Peyer's patch (tissue), 4 donors: Measurements from ENCODE around the gene BEST1. TPM values are rescaled to one million over a fixed set of nuclear protein-coding genes. Genes with fewer than 3 reads are reported as not detected.

ENCODE experiments used
- DNase-seq, 3 donors: peaks; one replicate each; pipeline ENCODE4 v3.0.0-alpha.2; 2017 to 2019
- H3K27ac ChIP-seq, 4 donors: fragments of 200-600 bp; sonication (generic); one replicate each; pipeline ENCODE4 v1.5.1; 2016 to 2019
- H3K27me3 ChIP-seq, 2 donors: fragments of 200-600 bp; sonication (generic); one replicate each; pipeline ENCODE4 v1.5.1; 2019
- H3K36me3 ChIP-seq, 3 donors: fragments of 200-600 bp; sonication (generic); one replicate each; pipeline ENCODE4 v1.5.1; 2016 to 2019
- H3K4me1 ChIP-seq, 4 donors: fragments of 200-600 bp; sonication (generic); one replicate each; pipeline ENCODE4 v1.5.1; 2016 to 2019
- H3K4me3 ChIP-seq, 4 donors: fragments of 200-600 bp; sonication (generic); 1 replicate in 3 of 4; 2 replicates in 1 of 4; pipeline ENCODE4 v1.5.1; 2016 to 2019; ENCODE audit warnings: mild to moderate bottlenecking in 1 of 4
- H3K9me3 ChIP-seq, 4 donors: fragments of 200-600 bp; sonication (generic); one replicate each; pipeline ENCODE4 v1.5.1; 2016 to 2019; ENCODE audit warnings: mild to moderate bottlenecking in 1 of 4
- POLR2A ChIP-seq, 2 donors: fragments of 450-650 bp; IDR thresholded peaks; one replicate each; pipeline ENCODE4 v1.5.1; 2017; ENCODE audit warnings: antibody characterized with exemption in 2 of 2, mild to moderate bottlenecking in 2 of 2, moderate library complexity in 2 of 2
- total RNA-seq, 4 donors: library from RNA; depleted of rRNA; stranded (reverse); fragments of >200 nt; gene quantifications; one replicate each; pipeline ENCODE4 v1.1.0, GENCODE V29; 2016
- TF ChIP-seq, protein P1 (sequence below), 6 experiments: fragments of 450-650 bp in 4 of 6; fragments of 200-600 bp in 2 of 6; sonication (generic) in 1 of 6; IDR thresholded peaks; one replicate each; pipeline ENCODE4 v1.5.1; 2017 to 2019; ENCODE audit warnings: antibody characterized with exemption in 6 of 6, mild to moderate bottlenecking in 3 of 6, moderate library complexity in 1 of 6

Gene BEST1
- total RNA-seq, 4 donors from 2014 or later = 0.47 to 4.1 (median 2.3) TPM

DNA sequence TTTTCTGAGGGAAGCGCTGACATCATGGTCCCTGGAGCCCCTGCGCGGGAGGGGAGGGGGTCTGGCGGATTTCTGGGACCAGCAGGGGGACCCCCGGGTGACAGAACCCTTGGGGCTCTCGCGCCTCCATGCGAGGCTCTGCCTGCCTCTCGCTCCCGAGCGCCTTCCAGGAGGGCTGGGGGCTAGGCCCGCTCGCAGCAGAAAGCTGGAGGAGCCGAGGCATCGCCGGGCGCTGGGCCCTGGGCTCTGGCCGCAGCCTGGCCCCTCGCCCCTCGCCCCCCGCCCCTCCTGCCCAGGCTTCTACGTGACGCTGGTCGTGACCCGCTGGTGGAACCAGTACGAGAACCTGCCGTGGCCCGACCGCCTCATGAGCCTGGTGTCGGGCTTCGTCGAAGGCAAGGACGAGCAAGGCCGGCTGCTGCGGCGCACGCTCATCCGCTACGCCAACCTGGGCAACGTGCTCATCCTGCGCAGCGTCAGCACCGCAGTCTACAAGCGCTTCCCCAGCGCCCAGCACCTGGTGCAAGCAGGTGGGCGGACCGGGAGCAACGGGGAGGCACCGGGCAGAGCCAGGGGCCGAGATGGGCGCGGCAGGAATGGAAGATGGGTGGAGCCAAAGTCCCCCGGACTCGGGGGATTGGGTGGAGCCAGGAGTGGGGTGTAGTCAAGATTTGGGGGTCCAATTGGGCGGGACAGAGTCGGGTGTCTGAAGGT lies 5.4 kb downstream of the BEST1 start:
- peak in 1 of 3 donors; percentile 62 for DNase-seq
- Histone ChIP-seq H3K9me3 (no peaks in the 10 kb centered on the region), H3K27me3 (no peaks in the 10 kb centered on the region), H3K36me3 (peaks cover 0 to 4% (median 0%) of the 10 kb centered on the region in 3 donors), H3K27ac (peak overlapping the region; percentile 58 to 81 (median 73)), H3K4me3 (peak overlapping the region; percentile 13 to 54 (median 44)), H3K4me1 (peaks cover 8 to 23% (median 10%) of the 10 kb centered on the region in 4 donors)
- no peak for TF ChIP-seq POLR2A (IDR thresholded peaks at IDR 0.05)
- TF ChIP-seq, protein P1, sequence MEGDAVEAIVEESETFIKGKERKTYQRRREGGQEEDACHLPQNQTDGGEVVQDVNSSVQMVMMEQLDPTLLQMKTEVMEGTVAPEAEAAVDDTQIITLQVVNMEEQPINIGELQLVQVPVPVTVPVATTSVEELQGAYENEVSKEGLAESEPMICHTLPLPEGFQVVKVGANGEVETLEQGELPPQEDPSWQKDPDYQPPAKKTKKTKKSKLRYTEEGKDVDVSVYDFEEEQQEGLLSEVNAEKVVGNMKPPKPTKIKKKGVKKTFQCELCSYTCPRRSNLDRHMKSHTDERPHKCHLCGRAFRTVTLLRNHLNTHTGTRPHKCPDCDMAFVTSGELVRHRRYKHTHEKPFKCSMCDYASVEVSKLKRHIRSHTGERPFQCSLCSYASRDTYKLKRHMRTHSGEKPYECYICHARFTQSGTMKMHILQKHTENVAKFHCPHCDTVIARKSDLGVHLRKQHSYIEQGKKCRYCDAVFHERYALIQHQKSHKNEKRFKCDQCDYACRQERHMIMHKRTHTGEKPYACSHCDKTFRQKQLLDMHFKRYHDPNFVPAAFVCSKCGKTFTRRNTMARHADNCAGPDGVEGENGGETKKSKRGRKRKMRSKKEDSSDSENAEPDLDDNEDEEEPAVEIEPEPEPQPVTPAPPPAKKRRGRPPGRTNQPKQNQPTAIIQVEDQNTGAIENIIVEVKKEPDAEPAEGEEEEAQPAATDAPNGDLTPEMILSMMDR (IDR thresholded peaks at IDR 0.05) = no peak

DNA sequence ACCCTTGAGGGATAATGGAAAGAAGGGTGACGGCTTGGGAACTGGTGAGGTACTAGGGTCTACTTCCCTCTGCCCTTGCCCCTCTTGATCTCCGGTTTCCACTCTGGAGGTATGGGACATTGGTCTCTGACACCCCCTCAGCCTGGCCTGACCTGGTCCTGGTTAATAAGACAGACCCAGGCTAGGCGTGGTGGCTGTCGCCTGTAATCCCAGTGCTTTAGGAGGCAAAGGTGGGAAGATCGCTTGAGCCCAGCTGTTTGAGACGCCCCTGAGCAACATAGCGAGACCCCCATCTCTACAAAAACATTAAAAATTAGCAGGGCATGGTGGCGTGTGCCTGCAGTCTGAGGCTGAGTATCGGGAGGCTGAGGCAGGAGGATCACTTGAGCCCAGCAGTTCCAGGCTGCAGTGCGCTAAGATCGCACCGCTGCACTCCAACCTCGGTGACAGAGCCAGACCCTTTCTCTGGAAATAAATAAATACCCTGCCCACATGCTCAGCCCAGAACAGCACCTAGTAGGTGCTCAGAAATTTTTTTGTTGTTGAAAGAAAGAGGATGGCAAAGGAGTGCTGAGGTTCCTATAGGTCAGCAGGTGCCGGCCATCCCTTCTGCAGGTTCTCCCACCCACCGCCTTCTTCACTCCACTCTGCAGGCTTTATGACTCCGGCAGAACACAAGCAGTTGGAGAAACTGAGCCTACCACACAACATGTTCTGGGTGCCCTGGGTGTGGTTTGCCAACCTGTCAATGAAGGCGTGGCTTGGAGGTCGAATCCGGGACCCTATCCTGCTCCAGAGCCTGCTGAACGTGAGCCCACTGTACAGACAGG lies 6.3 kb downstream of the BEST1 start:
- Histone ChIP-seq H3K9me3 (no peaks in the 10 kb centered on the region), H3K36me3 (peaks cover 0 to 4% (median 0%) of the 10 kb centered on the region in 3 donors), H3K27me3 (no peaks in the 10 kb centered on the region), H3K4me3 (peak overlapping the region in 2 of 4 donors; percentile 46 to 54), H3K4me1 (peaks cover 9 to 31% (median 15%) of the 10 kb centered on the region in 4 donors), H3K27ac (peak overlapping the region in 3 of 4 donors; percentile 58 to 81 (median 81))
- TF ChIP-seq, protein P1 (IDR thresholded peaks at IDR 0.05) = no peak
- no peak for TF ChIP-seq POLR2A (IDR thresholded peaks at IDR 0.05)
- DNase-seq = no peak

DNA sequence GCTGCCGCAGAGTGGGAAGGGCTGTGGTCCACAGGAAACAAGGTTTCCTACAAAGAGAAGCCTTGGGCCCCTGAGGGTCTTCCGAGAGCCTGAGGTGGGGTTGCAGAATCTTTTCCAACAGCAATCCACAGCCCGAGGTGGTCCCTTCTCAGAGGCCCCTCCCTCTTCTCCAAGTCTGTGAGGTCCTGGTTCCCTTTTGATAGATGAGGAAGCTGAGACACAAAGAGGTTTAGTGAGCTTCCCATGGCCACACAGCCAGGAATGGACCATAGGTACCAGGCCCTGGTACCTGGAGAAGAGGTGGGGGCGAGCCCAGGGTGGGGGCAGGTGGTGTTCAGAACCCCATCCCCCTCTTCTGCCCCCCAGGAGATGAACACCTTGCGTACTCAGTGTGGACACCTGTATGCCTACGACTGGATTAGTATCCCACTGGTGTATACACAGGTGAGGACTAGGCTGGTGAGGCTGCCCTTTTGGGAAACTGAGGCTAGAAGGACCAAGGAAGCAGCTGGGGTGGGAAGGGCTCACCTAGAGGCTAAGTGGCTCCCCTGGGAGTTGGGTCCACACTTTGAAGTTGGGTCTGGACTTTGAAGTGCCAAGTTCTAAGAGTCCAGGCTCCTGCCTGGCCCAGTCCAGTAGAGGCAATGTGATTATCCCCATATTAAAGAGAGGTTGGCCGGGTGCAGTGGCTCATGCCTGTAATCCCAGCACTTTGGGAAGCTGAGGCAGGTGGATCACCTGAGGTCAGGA lies 7.0 kb downstream of the BEST1 start:
- no peak overlapping the region for H3K27ac ChIP-seq

DNA sequence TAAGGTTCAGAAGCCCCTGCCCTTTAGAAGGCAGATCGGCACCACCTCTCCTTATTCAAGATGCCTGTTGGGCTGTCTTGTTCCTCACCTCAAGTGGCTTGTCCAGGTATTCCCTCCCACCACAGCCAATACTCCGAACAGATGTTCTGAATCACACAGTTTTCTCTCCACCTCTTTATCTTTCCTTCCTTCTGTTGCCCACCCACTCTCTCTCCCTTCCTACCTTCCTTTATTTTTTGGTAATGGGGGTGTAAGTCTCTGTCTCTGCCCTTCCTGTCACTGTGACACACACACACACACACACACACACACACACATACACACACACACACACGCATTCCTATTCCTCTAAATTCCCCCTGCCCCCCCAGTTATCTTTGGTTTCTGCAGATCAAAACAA lies 8.4 kb downstream of the BEST1 start:
- Histone ChIP-seq H3K27ac (peak overlapping the region in 1 of 4 donors; percentile 75), H3K4me1 (peaks cover 13 to 53% (median 23%) of the 10 kb centered on the region in 4 donors), H3K9me3 (no peaks in the 10 kb centered on the region), H3K27me3 (no peaks in the 10 kb centered on the region), H3K4me3 (no peak overlapping the region), H3K36me3 (peaks cover 0 to 4% (median 0%) of the 10 kb centered on the region in 3 donors)
- no peak for TF ChIP-seq POLR2A (IDR thresholded peaks at IDR 0.05)
- TF ChIP-seq, protein P1 (IDR thresholded peaks at IDR 0.05) = no peak
- DNase-seq = no peak

More for the DNA sequence above, 7.0 kb downstream of the BEST1 start:
- Histone ChIP-seq H3K4me3 (no peak overlapping the region), H3K9me3 (no peaks in the 10 kb centered on the region), H3K36me3 (peaks cover 0 to 4% (median 0%) of the 10 kb centered on the region in 3 donors), H3K4me1 (peaks cover 9 to 39% (median 15%) of the 10 kb centered on the region in 4 donors), H3K27me3 (no peaks in the 10 kb centered on the region)
- peak in 1 of 3 donors; percentile 29 for DNase-seq
- TF ChIP-seq POLR2A (IDR thresholded peaks at IDR 0.05) = no peak
- TF ChIP-seq, protein P1 (IDR thresholded peaks at IDR 0.05) = no peak

DNA sequence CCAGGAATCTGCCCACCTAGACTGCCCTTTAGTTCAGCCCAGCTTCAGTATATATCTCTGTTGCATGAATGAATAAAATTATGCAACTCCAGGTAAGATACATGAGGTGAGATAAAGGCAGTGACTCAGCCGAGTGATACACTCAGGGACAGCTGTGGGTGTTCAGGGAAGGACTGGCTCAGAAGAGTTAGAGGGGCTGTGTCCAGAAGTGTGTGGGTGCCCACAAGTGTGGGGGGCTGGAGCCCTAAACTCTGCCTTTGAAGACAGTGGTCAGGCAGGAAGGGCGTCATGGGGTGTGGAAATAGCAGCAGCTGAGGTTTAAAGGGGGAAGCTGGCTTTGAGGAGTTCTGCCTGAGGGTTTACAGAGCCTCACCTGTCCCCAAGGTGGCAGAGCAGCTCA lies 9.0 kb downstream of the BEST1 start:
- Histone ChIP-seq H3K4me3 (no peak overlapping the region), H3K27me3 (no peaks in the 10 kb centered on the region), H3K9me3 (no peaks in the 10 kb centered on the region), H3K36me3 (peaks cover 0 to 9% (median 0%) of the 10 kb centered on the region in 3 donors), H3K4me1 (peaks cover 13 to 58% (median 28%) of the 10 kb centered on the region in 4 donors), H3K27ac (peak overlapping the region in 1 of 4 donors; percentile 75)
- TF ChIP-seq POLR2A (IDR thresholded peaks at IDR 0.05) = no peak
- TF ChIP-seq, protein P1 (IDR thresholded peaks at IDR 0.05) = peak in 1 of 6 experiments; percentile 13
- peak in 1 of 3 donors; percentile 65 for DNase-seq
